ES-I3 (cell line): ENCODE results near the gene COL25A1.
"Not testable (repeated sequence)": the region's sequence is repeated elsewhere in the genome, so short reads cannot be mapped to it uniquely, and the experiment has no call there.

Source experiments
- H3K36me3 ChIP-seq: 2 replicates; pipeline ENCODE4 v1.6.1; 2013; ENCODE audit warnings: mild to moderate bottlenecking, low read length, control low read depth, moderate library complexity; ENCODE audit not compliant: insufficient read depth
- H3K4me1 ChIP-seq: 2 replicates; pipeline ENCODE4 v1.6.1; 2013; ENCODE audit warnings: mild to moderate bottlenecking, control low read depth, low read length; ENCODE audit not compliant: insufficient read depth
- H3K9ac ChIP-seq: 2 replicates; pipeline ENCODE4 v1.6.1; 2013; ENCODE audit warnings: low read depth, mild to moderate bottlenecking, low read length, moderate library complexity
- H3K9me3 ChIP-seq: 2 replicates; pipeline ENCODE4 v1.6.1; 2013; ENCODE audit warnings: mild to moderate bottlenecking, low read length, moderate library complexity; ENCODE audit not compliant: control insufficient read depth, insufficient read depth

The COL25A1 gene

GRCh38 chr4:109014593-109015412, 287.7 kb downstream of the COL25A1 start:
- Histone ChIP-seq H3K4me1 (no peaks in the 10 kb centered on the region), H3K9ac (no peak overlapping the region), H3K36me3 (no peaks in the 10 kb centered on the region), H3K9me3 (no peaks in the 10 kb centered on the region)

GRCh38 chr4:109012286-109012880, 290.1 kb downstream of the COL25A1 start:
- Histone ChIP-seq H3K9me3 (no peaks in the 10 kb centered on the region), H3K4me1 (0 out of 2 replicates have a peak, but pooled peaks cover 10% of the 10 kb centered on the region), H3K9ac (no peak overlapping the region), H3K36me3 (no peaks in the 10 kb centered on the region)

- H3K9me3 ChIP-seq = no peaks in the 10 kb centered on the region
- H3K9ac ChIP-seq = no peak overlapping the region
- H3K36me3 ChIP-seq = no peaks in the 10 kb centered on the region
- 0 out of 2 replicates have a peak, but pooled peaks cover 10% of the 10 kb centered on the region for H3K4me1 ChIP-seq
Observed at GRCh38 chr4:109011241-109012026, 291.0 kb downstream of the COL25A1 start.

GRCh38 chr4:109010521-109010920, 291.9 kb downstream of the COL25A1 start:
- Histone ChIP-seq H3K4me1 (0 out of 2 replicates have a peak, but pooled peaks cover 10% of the 10 kb centered on the region), H3K36me3 (no peaks in the 10 kb centered on the region), H3K9me3 (no peaks in the 10 kb centered on the region), H3K9ac (no peak overlapping the region)

- Histone ChIP-seq H3K9me3 (no peaks in the 10 kb centered on the region), H3K9ac (no peak overlapping the region), H3K4me1 (0 out of 2 replicates have a peak, but pooled peaks cover 10% of the 10 kb centered on the region), H3K36me3 (no peaks in the 10 kb centered on the region)
Observed at GRCh38 chr4:109009909-109010308, 292.5 kb downstream of the COL25A1 start.

- 0 out of 2 replicates have a peak, but pooled peaks cover 13% of the 10 kb centered on the region for H3K4me1 ChIP-seq
- no peaks in the 10 kb centered on the region for H3K9me3 ChIP-seq
- no peaks in the 10 kb centered on the region for H3K36me3 ChIP-seq
- no peak overlapping the region for H3K9ac ChIP-seq
Observed at GRCh38 chr4:109007976-109008375, 294.5 kb downstream of the COL25A1 start.

GRCh38 chr4:109005523-109005922, 296.9 kb downstream of the COL25A1 start:
- no peaks in the 10 kb centered on the region for H3K36me3 ChIP-seq
- H3K9me3 ChIP-seq = no peaks in the 10 kb centered on the region
- no peak overlapping the region for H3K9ac ChIP-seq
- H3K4me1 ChIP-seq = 0 out of 2 replicates have a peak, but pooled peaks cover 13% of the 10 kb centered on the region

GRCh38 chr4:109004418-109004817, 298.0 kb downstream of the COL25A1 start:
- H3K9ac ChIP-seq = no peak overlapping the region
- H3K9me3 ChIP-seq = no peaks in the 10 kb centered on the region
- H3K36me3 ChIP-seq = no peaks in the 10 kb centered on the region
- 0 out of 2 replicates have a peak, but pooled peaks cover 13% of the 10 kb centered on the region for H3K4me1 ChIP-seq

- H3K4me1 ChIP-seq = 0 out of 2 replicates have a peak, but pooled peaks cover 13% of the 10 kb centered on the region
- H3K9me3 ChIP-seq = no peaks in the 10 kb centered on the region
- H3K36me3 ChIP-seq = no peaks in the 10 kb centered on the region
- H3K9ac ChIP-seq = no peak overlapping the region
Observed at GRCh38 chr4:109003964-109004363, 298.5 kb downstream of the COL25A1 start.

GRCh38 chr4:108991551-108992328, 310.7 kb downstream of the COL25A1 start:
- Histone ChIP-seq H3K9me3 (no peaks in the 10 kb centered on the region), H3K4me1 (no peaks in the 10 kb centered on the region), H3K9ac (no peak overlapping the region)

GRCh38 chr4:108988464-108989195, 313.8 kb downstream of the COL25A1 start:
- Histone ChIP-seq H3K9me3 (no peaks in the 10 kb centered on the region), H3K9ac (no peak overlapping the region), H3K36me3 (no peaks in the 10 kb centered on the region), H3K4me1 (no peaks in the 10 kb centered on the region)

More at GRCh38 chr4:108991551-108992328, 310.7 kb downstream of the COL25A1 start:
- H3K36me3 ChIP-seq = no peaks in the 10 kb centered on the region

GRCh38 chr4:108984495-108984894, 318.0 kb downstream of the COL25A1 start:
- H3K9me3 ChIP-seq, H3K4me1 ChIP-seq, H3K9ac ChIP-seq, H3K36me3 ChIP-seq: not testable (repeated sequence)

- H3K36me3 ChIP-seq = no peaks in the 10 kb centered on the region
- H3K9ac ChIP-seq = no peak overlapping the region
- no peaks in the 10 kb centered on the region for H3K4me1 ChIP-seq
- no peaks in the 10 kb centered on the region for H3K9me3 ChIP-seq
Observed at GRCh38 chr4:108982402-108983185, 319.9 kb downstream of the COL25A1 start.
